ENCODE results near the gene ZBTB33.
A peak's percentile ranks its signal among the peaks of the same experiment; 100 is the strongest.

ZBTB33 gene

GRCh38 chrX:120269373-120270035 is 18.9 kb downstream of the ZBTB33 start:
- DNase-seq: no peak

GRCh38 chrX:120270567-120270966 is 20.0 kb downstream of the ZBTB33 start:
- no peak for DNase-seq

GRCh38 chrX:120271218-120271617 is 20.6 kb downstream of the ZBTB33 start:
- no peak for DNase-seq

- DNase-seq: no peak
Measured at GRCh38 chrX:120274145-120274544, 23.5 kb downstream of the ZBTB33 start.

GRCh38 chrX:120274958-120275357 is 24.3 kb downstream of the ZBTB33 start:
- DNase-seq: no peak

- no peak for DNase-seq
Measured at GRCh38 chrX:120281021-120281624, 30.5 kb downstream of the ZBTB33 start.

- no peak for DNase-seq
Measured at GRCh38 chrX:120281761-120282160, 31.1 kb downstream of the ZBTB33 start.

GRCh38 chrX:120282697-120283096 is 32.1 kb downstream of the ZBTB33 start:
- no peak for DNase-seq

GRCh38 chrX:120286733-120287512 is 36.3 kb downstream of the ZBTB33 start:
- DNase-seq: no peak

GRCh38 chrX:120287513-120288112 is 37.0 kb downstream of the ZBTB33 start:
- DNase-seq: no peak

- DNase-seq: no peak
Measured at GRCh38 chrX:120290107-120290506, 39.5 kb downstream of the ZBTB33 start.

- DNase-seq: no peak
Measured at GRCh38 chrX:120291211-120291610, 40.6 kb downstream of the ZBTB33 start.

- no peak for DNase-seq
Measured at GRCh38 chrX:120293015-120293414, 42.4 kb downstream of the ZBTB33 start.

- no peak for DNase-seq
Measured at GRCh38 chrX:120294651-120295050, 44.0 kb downstream of the ZBTB33 start.

- DNase-seq: no peak
Measured at GRCh38 chrX:120297923-120298322, 47.3 kb downstream of the ZBTB33 start.

- DNase-seq: no peak
Measured at GRCh38 chrX:120299928-120300327, 49.3 kb downstream of the ZBTB33 start.

- no peak for DNase-seq
Measured at GRCh38 chrX:120301497-120301896, 50.9 kb downstream of the ZBTB33 start.

GRCh38 chrX:120301960-120302359 is 51.3 kb downstream of the ZBTB33 start:
- DNase-seq: no peak

- peak; percentile 22 for DNase-seq
Measured at GRCh38 chrX:120302434-120302833, 51.8 kb downstream of the ZBTB33 start.

- DNase-seq: no peak
Measured at GRCh38 chrX:120304256-120304655, 53.6 kb downstream of the ZBTB33 start.

GRCh38 chrX:120305531-120306141 is 55.0 kb downstream of the ZBTB33 start:
- DNase-seq: no peak

- no peak for DNase-seq
Measured at GRCh38 chrX:120306630-120307029, 56.0 kb downstream of the ZBTB33 start.

Data from stimulated activated CD4-positive, alpha-beta T cell treated with anti-CD3 and anti-CD28 coated beads, Interleukin-1b, Interleukin-23, amount 100 ng/mL, for 48 hours (primary cell).